AG09319 (cell line): ENCODE results near the gene OR2B3.

Experiments used
- DNase-seq: peaks from one replicate; pipeline ENCODE4 v3.0.0-alpha.2; 2010; ENCODE audit warnings: low read depth; ENCODE audit errors: extremely low read depth
- CTCF ChIP-seq: IDR thresholded peaks from 2 replicates; pipeline ENCODE4 v1.5.1; 2011; ENCODE audit warnings: low read depth, mild to moderate bottlenecking, inconsistent platforms, low read length, moderate library complexity

The OR2B3 gene

GRCh38 chr6:29045075-29045474, 42.0 kb downstream of the OR2B3 start, which contains the start of gene OR2W1:
OR2W1 (minus strand) TSS chr6:29045175; CDS start chr6:29045175, 0 bp downstream.
- TF ChIP-seq CTCF: no peak
- no peak for DNase-seq
